ENCODE data around the gene IMPA2.

DNA sequence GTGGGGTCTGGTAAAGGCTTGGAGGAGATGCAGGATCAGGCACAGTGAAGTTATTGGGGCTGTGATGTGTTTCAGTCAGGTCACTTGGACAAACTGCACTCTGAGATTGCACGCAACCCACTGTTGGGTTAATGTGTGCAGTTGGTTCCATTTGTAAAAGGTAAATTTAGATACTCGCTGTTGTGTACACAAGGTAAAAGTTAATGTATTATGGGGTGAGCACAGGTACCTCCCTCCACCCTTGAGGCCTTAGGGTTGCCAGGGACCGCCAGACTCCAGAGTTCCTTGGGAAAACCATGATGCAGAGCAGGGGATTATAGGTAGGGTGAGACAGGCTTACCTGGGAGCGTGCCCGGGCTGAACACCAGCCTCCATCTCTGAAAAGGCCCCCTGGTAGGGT, 20.1 kb downstream of the IMPA2 start:
- TF ChIP-seq GTF2F1 (IDR thresholded peaks at IDR 0.05; ENCODE audit: borderline replicate concordance, low read depth, low read length) (no peak), SIX5 (IDR thresholded peaks at IDR 0.05; ENCODE audit: low read depth, low read length) (no peak), POLR2AphosphoS5 (IDR thresholded peaks at IDR 0.05; ENCODE audit: low read depth, low read length) (no peak), EZH2 (IDR thresholded peaks at IDR 0.05; ENCODE audit: low read depth, low read length, severe bottlenecking) (no peak), CREB1 (IDR thresholded peaks at IDR 0.05) (no peak)
- TF ChIP-seq, protein P1, sequence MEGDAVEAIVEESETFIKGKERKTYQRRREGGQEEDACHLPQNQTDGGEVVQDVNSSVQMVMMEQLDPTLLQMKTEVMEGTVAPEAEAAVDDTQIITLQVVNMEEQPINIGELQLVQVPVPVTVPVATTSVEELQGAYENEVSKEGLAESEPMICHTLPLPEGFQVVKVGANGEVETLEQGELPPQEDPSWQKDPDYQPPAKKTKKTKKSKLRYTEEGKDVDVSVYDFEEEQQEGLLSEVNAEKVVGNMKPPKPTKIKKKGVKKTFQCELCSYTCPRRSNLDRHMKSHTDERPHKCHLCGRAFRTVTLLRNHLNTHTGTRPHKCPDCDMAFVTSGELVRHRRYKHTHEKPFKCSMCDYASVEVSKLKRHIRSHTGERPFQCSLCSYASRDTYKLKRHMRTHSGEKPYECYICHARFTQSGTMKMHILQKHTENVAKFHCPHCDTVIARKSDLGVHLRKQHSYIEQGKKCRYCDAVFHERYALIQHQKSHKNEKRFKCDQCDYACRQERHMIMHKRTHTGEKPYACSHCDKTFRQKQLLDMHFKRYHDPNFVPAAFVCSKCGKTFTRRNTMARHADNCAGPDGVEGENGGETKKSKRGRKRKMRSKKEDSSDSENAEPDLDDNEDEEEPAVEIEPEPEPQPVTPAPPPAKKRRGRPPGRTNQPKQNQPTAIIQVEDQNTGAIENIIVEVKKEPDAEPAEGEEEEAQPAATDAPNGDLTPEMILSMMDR (IDR thresholded peaks at IDR 0.05; ENCODE audit: control extremely low read depth in 1 of 3, insufficient read depth in 1 of 3, low read depth in 1 of 3, low read length in 3 of 3): no peak
- TF ChIP-seq, protein P2, sequence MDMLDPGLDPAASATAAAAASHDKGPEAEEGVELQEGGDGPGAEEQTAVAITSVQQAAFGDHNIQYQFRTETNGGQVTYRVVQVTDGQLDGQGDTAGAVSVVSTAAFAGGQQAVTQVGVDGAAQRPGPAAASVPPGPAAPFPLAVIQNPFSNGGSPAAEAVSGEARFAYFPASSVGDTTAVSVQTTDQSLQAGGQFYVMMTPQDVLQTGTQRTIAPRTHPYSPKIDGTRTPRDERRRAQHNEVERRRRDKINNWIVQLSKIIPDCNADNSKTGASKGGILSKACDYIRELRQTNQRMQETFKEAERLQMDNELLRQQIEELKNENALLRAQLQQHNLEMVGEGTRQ (IDR thresholded peaks at IDR 0.05; ENCODE audit: low read length): no peak
- TF ChIP-seq, protein P3, sequence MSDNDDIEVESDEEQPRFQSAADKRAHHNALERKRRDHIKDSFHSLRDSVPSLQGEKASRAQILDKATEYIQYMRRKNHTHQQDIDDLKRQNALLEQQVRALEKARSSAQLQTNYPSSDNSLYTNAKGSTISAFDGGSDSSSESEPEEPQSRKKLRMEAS (IDR thresholded peaks at IDR 0.05): no peak

Data from H1 (cell line).